Fibroblast of skin of left biceps (primary cell): ENCODE results near the gene IGFL3.
"Not testable (repeated sequence)": the region's sequence is repeated elsewhere in the genome, so short reads cannot be mapped to it uniquely, and the experiment has no call there.

ENCODE experiments used
- DNase-seq, 2 experiments: peaks; one replicate each; pipeline ENCODE4 v3.0.0-alpha.2; 2013; ENCODE audit warnings: low read depth in 2 of 2

IGFL3 gene

GRCh38 chr19:46125447-46125846, 959 bp upstream of the IGFL3 start:
- no peak for DNase-seq

DNA sequence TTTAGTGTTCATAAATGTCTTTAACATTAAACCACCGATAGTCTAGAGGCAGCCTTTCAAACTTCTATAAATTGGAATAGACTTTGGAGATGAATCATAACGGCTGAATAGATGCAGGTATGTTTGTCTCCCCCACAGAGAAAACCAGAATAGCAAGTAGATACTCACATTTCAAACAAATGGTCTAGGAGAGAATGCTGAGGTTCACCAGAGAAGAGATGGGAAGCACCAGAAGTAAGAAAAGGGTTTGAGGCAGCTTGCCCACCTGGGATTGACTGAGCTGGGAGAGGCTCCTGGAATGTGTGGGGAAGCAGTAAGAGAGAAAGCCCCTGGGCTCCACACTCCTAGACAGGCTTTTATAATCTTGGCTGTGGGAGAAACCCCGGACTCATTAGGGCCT, 6.4 kb downstream of the IGFL3 start:
- no peak for DNase-seq

DNA sequence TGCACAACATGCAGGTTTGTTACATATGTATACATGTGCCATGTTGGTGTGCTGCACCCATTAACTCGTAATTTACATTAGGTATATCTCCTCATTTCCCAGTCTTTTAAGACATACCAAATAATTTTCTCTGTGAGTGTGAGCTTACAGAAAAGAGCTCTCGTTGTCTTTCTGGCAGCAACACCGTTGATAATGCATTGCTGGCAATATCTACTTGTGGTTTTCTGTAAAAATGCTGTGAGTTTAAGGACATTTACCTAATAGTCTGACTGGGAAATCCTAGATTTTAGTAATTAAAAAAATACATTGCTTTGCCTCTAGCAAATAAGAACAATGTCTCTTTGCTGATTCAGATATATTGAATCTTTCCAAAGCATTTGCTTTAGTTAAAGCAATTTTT, 8.4 kb downstream of the IGFL3 start:
- DNase-seq, result no peak

DNA sequence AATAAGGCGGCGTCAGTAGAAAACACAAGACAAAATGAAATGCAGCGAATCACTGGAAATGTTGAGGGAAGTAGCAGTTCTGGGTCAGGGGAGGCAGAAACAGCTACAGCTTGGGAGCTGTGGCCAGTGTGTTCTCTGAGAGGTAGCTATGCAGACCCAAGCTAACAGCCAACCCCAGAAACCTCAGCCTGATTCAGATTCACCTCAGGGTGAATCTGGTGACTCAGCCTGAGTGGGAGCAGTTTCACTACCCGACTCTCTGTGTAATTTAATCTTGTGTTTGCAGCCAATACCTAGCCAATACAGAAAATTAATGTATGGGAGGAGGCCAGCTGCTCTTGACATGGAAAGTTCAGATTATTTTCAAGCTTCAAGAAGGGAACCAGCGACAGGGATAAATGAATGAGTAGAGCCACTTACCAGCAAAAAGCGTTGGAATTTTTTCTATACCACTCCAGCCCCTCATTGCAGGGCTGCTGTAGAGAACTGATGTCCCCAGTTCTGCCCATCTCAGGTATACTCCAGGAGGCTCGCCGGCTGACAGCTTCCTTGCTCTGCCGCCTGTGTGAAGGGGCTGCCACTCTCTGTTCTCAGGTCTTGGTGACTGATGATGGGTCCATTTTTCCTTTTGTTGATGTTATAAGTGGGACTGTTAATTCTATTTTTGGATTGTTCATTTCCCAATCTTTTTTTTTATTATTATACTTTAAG, 8.9 kb downstream of the IGFL3 start:
- peak in 1 of 2 experiments; percentile 41 for DNase-seq

DNA sequence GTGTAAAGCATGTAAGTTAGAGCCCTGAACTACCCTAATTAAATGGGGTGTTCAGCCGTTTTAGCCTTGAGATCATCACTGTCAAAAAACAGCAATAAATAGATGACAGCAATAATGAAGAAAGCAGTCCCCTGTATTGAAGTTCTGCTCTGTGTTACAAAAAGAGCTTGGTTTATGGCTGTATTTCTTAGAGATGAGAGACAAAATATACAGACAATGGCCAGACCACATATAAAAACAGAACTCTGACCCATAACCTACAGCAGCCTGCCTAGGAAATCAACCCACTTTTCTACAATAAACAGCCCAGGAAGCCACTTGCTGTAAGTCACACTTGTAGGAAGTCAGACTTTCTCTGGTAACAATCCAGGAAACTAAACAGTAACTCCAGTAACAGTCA, 10.8 kb downstream of the IGFL3 start:
- no peak for DNase-seq

GRCh38 chr19:46112527-46112926, 12.0 kb downstream of the IGFL3 start:
- no peak for DNase-seq

DNA sequence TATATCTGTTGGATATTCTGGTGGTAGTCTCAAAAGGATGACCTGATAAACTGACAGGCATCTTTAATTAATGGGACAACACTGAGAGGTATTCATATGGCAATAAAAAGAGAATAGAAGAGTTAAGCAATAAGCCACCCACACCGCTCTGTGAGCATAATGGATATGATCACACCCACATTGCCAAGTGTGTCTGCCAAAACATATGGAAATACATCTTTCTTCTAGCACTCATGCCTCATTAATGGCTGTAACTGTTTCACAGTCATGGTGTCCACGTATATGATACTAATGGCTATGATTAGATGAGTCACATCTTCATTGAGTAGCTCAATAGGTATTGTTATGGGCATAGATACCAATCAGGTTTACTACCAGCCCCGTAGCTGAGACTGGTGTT, 13.1 kb downstream of the IGFL3 start:
- DNase-seq, result no peak

DNA sequence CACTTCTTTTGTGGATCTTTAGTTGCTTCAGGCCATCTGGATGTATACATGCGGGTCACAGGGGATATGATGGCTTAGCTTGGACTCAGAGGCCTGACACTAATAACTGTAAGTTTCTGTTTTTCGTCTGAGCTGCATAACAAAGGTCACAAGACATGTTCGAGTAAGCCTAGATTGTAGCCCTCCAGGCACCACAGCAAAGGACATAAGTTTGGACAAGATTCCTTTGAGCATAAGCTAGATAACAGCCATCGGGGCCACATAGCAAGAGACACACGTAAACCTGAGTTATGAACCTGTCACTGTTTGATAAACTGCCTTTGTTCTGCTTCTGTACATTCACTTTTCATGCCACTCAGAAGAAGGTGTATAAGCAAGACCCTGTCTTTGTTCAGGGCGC, 14.6 kb downstream of the IGFL3 start:
- no peak for DNase-seq

DNA sequence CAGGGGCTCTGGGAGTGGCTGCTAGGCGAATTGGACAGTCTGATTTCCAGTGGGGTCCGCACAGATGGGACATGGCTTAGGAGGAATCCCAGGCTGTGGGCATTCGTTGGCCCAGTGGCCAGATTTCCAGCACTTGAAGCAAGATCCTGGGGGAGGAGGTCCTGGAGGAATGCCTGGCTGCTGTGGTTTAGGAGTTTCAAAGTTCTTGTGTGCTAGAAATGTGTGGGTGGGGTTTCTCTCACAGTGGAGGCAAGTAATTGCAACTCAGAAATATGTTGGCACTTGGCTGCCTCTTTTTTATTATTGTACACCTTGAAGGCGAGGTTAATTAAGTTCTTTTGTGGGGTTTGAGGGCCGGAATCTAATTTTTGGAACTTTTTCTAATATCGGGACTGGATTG, 17.1 kb downstream of the IGFL3 start:
- peak in 1 of 2 experiments; percentile 22 for DNase-seq

DNA sequence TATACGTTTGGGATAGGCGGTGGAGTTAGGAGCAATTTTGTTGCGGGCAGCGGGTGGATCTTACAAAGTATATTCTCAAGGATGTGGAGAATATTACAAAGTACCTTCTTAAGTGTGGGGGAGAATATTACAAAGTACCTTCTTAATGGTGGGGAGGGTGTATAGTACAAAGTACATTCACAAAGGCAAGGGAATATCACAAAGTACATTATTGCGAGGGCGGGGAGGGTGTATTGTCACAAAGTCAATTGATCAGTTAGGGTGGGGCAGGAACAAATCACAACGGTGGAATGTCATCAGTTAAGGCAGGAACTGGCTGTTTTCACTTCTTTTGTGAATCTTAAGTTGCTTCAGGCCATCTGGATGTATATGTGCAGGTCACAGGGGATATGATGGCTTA, 22.2 kb downstream of the IGFL3 start:
- DNase-seq, result not testable (repeated sequence)

- no peak for DNase-seq
Observed at GRCh38 chr19:46101293-46101692, 23.2 kb downstream of the IGFL3 start.

GRCh38 chr19:46100344-46100743, 24.1 kb downstream of the IGFL3 start:
- no peak for DNase-seq

DNA sequence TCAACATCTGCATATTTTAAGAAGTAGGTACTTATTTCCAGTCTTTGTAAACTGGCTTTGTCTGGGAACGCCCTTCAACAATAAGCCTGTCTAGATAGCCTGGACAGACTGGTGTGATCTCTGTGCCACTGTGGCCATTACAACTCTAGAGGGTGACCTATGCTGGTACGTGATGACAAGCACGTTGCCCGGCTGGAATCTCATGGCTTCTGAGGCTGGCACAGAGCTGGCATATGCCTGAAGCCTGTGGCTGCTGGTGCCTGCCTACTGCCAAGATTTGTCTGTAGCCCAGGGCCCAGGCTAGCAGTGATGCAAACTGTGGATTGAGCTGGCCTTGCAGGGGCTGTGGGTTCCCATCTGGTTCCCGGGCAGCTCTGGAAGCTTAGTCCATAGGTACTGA, 34.0 kb downstream of the IGFL3 start:
- DNase-seq, result no peak

DNA sequence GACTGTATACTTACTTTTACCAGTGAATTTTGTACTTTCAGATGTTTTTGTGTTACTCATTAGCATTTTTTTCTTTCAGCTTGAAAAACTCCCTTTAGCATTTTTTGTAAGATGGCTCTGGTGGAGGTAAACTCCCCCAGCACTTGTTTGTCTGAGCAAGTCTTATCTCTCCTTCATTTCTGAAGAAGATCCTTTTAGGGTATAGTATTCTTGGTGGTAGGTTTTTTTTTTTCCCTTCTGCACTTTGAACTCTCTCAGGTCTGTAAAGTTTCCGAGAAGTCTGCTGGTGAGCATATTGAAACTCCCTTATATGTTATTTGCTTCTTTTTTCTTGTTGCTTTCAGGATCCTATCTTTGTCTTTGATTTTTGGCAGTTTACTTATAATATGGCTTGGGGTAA, 35.1 kb downstream of the IGFL3 start:
- no peak for DNase-seq

- DNase-seq, result no peak
Observed at GRCh38 chr19:46088101-46088500, 36.4 kb downstream of the IGFL3 start.

DNA sequence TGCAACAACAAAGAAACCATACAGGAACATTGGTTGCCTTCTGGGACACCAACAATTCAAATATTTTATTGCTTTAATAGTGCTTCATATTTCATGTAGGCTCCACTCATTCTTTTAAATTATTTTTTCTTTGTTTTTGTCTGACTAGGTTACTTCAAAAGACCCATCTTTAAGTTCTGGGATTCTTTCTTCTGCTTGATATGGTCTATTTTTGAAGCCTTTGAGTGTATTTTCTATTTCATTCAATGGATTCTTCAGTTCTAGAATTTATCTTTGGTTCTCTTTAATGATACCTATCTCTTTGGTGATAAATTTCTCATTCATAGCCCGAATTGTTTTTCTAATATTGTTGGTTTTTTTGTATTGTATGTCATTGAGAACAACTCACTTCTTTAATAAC, 38.6 kb downstream of the IGFL3 start:
- no peak for DNase-seq

DNA sequence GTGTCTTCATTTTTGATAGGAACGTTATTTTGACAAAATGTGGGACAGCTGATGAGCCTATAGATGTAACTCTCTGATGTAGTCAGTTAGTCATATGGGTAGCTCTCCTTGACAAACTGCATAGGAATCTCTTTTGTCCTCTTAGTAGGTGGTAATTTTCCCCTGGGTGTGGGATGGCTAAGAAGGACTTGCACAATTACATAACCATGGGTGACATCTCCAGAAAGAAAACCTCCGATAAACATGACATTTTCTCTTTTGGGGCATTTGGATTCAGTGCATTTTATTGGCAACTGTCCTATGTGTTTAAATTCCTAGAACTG, 41.8 kb downstream of the IGFL3 start:
- no peak for DNase-seq

- DNase-seq, result no peak
Observed at GRCh38 chr19:46081928-46082727, 42.4 kb downstream of the IGFL3 start.

DNA sequence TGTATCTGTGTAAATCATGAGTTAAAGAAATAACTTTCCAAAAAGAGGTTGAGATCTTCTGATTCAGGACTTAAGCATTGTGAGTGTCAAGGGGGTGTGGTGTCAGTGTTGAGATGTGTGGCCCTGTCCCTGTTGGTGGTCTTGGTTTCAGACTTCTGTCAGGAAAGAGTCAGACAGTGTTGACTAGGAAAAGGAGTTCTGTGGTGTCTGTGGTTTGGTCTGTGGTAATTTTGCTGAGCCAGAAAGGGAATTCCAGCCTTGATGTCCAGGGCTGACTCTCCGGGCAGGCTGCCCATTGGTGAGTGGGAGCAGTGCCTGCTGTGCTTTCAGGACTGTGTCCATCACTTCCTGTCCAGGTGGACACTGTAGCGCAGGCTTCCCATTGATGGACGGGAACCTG, 43.9 kb downstream of the IGFL3 start:
- peak; percentile 77 to 87 for DNase-seq

GRCh38 chr19:46079576-46079975, 44.9 kb downstream of the IGFL3 start:
- no peak for DNase-seq

GRCh38 chr19:46078573-46079332, 45.7 kb downstream of the IGFL3 start:
- peak; percentile 34 to 51 for DNase-seq

DNA sequence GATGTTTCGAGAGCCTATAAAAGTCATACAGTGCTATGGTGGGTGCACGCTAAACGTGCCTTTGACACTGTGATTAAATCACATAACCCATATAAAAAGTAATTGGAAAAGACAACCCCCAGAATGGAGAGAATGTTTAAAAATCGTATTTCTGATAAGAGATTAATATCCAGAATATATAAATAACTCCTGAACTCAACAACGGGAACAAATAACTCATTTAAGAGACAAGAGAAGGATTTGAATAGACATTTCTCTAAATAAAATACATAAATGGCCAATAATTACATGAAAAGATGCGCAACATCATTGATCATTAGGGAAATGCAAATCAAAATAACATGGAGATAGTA, 46.7 kb downstream of the IGFL3 start:
- DNase-seq, result no peak
